NOMO-1 treated with dmso at 0.1 percent for 144 hours (cell line): ENCODE results near the gene TPP1.

ENCODE experiments used
- DNase-seq: peaks from one replicate; lab custom pipeline; 2025; ENCODE audit not compliant: unreplicated experiment; lab: John Stamatoyannopoulos, UW

Gene TPP1

GRCh38 chr11:6596239-6596877, 22.9 kb downstream of the TPP1 start:
- DNase-seq: no peak

GRCh38 chr11:6594142-6594768, 25.0 kb downstream of the TPP1 start:
- no peak for DNase-seq

DNA sequence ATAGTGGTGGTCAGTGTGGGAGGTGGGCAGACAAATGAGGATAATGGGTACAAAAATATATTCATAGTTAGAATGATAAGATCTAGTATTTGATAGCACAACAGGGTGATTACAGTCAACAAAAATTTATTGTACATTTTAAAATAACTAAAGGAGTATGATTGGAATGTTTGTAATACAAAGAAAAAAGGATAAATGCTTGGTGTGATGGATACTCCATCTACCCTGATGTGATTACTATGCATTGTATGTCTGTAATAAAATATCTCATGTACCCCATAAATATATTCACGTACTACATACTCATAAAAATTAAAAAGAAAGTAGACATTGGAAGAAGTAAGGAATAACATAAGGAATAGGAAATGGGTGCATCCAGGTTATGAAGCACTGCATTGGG, 31.2 kb downstream of the TPP1 start:
- no peak for DNase-seq

DNA sequence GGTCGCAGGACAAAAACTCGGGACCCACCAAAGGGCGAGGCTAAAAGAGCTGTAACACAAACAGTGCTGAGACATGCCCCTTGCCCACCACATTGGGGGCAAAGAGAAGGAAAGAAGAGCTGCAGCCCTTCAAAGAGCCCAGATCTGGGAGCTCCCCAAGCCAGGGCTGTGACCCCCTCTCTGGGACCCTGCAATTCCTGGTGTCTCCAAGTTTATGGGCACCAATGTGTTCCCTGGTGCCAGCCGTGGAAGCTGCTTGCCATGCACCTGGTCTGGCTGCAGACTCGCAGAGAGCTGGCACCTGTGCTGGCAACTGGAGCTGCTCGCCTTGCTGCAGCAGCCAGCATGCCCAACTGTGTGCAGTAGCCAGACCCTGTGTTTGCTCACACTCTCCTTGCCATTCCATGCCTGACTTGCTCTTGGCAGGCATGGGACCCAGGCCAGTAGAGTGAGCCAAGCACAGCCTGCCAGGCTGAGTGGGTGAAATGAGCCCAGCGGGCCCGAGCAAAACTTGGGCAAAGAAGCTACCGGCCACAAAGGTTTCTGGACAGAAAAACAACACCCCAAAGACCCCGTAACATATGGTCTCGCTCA, 31.8 kb downstream of the TPP1 start:
- DNase-seq: no peak

DNA sequence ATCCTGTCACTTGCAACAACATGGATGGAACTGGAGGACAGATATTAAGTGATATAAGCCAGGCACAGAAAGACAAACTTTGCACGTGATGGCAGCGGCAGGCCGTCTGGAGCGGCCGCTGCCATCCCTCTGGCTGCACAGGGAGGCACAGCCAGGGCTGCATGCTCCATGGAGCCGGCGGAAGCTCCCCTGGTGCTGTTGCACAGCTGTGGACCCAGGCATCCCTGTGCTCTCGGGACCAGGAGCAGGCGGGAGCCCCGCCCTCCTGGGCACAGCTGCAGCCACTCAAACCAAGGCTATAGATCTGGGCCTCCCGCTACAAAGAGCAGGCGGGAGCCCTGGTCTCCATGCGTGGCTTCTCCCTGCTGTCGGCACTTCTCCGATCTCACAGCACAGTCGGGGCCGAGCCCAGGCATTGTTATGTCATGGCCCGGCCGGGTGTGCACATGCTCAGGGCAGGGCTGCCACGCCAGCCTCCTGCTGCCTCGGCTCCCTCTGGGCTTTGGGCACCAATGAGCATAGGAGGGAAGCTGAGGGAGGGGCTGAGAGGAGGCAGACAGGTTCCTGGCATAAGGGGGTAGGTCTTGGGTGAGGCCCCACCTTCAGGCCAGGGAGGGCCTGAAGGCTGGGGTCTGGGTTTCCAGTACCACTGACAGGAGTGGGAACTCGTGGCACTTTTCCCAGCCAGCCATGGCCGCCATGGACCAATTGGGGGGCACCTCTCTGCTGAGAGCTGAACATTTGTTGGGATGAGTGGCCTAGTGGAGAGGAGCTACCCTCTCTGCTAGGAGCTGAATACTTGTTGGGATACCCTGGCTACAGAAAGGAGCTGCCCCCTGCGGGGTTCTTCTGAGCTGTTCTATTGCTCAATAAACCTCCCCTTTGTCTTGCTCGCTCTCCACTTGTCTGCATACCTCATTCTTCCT, 32.5 kb downstream of the TPP1 start:
- no peak for DNase-seq

DNA sequence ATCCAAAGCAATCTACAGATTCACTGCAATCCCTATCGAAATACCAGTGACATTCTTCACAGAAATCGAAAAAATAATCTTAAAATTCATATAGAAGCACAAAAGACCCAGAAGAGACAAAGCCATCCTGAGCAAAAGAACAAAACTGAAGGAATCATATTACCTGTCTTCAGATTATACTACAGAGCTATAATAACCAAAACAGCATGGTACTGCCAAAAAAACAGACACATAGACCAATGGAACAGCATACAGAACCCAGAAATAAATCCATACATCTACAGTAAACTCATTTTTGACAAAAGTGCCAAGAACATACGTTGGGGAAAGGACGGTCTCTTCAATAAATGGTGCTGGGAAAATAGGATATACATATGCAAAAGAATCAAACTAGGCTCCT, 34.7 kb downstream of the TPP1 start:
- no peak for DNase-seq

DNA sequence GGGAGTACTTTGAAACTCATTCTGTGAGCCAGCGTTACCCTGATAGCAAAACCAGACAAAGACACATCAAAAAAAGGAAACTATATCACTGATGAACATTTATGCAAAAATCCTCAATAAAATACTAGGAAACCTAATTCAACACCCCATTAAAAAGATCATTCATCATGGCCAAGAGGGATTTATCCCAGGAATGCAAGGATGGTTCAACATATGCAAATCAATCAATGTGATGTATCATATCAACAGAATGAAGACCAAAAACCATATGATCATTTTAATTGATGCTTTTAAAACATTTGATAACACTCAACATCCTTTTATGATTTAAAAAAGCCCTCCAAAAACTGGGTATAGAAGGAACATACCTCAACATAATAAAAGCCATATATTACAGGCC, 35.6 kb downstream of the TPP1 start:
- DNase-seq: no peak

DNA sequence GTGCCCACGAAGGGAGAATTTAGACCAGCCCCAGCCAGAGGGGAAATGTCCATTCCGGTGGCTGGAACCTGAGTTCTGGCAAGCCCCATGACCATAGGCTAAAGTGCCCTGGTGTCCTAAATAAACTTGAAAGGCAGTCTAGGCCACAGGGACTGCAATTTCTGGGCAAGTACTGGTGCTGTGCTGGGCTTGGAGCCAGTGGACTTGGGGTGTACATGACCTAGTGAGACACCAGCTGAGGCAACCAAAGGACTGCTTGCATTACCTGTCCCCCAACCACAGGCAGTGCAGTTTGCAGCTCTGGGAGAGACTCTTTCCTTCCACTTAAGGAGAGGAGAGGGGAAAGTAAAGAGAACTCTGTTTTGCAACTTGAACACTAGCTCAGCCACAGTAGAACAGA, 39.5 kb downstream of the TPP1 start:
- no peak for DNase-seq

- no peak for DNase-seq
Measured at GRCh38 chr11:6578134-6578533, 41.1 kb downstream of the TPP1 start.

DNA sequence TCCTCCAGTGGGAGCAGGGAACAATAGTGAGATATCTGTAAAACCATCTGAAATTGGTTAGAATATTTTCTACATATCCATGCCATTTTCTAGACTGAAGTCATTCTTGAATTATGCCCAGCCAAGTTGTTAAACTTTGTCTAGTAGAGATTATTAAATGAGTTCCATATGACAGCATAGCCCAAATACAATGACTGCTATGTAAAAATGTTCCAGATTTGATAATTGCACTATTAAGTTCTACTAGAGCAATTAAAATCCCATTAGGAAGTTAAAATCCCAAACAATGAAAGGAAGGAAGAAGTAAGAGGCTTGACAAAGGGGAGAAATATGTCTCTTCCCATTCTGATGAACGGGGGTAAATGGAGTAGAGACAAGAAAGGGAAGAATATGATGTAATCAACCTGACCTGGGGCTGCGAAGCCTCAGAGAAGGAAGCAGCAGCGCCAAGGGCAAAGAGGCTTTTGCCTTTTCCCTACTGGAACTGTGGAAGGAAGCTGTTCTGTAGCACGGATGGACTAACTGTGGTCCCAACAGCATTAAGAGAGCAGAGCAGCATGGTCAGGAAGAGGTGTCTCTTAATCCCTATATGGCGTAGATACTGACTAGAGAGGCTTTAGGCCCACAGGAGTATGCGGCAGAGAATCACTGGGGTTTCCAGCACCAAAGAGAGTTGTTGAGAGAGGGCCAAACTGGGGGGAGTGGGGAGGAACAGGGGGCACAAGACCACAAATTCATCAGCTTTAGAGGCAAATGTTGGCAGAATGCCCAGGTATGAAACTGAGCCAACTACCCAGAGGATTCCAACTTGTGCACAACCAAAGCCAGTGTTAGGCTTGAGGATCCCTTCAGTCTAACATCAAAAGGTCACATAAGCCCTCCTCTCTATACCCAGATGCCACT, 42.5 kb downstream of the TPP1 start:
- no peak for DNase-seq

GRCh38 chr11:6574816-6575715, 44.2 kb downstream of the TPP1 start:
- no peak for DNase-seq

GRCh38 chr11:6572215-6572614, 47.0 kb downstream of the TPP1 start:
- no peak for DNase-seq

DNA sequence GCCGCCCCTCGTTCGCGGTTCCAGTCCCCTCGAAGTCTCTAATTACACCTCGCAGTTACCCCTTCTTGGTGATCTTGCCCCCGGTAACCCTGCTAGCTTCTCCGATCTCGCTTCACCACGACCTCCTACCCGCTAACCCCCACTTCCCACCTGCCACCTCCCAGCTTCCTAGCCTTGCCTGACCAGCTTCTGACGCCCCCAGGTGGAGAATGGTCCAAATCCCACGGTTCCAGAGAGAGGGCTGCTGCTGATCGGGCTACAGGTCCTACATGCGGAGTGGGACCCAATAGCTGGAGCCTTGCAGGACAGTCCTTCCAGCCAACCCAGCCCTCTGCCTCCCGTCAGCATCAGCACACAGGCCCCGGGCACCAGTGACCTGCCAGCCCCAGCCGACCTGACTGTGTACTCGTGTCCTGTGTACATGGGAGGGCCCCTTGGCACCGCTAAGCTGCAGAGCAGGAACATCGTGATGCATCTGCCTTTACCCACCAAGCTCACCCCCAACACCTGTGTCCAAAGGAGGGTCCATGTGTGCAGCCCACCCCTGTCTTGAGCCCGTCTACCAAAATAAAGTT, 47.7 kb downstream of the TPP1 start:
- DNase-seq: no peak

DNA sequence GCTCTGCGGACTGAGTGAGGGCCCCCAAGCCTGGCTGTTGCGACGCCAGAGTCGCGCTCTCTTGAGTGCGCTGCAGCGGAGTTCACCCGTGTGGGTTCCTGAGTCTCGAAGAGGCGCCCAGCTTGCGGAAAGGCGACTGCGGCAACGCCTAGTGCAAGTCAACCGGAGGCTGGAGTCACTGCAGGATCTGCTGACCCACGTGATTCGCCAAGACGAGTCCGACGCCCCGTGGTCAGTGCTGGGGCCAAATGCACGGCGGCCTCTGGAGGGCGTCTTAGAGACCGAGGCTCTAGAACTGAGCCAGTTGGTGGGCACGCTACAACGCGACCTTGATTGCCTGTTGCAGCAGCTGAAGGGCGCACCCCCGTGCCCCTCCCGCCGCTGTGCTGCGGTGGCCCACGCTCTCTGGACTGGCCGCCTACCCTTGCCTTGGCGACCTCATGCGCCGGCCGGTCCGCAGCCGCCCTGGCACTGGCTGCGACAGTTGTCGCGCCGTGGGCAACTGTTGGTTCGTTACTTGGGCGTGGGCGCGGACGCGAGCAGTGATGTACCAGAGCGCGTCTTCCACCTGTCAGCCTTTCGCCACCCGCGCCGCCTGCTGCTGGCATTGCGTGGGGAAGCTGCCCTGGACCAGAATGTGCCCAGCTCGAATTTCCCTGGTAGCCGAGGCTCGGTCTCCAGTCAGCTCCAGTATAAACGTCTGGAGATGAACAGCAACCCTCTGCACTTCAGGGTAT, 48.4 kb downstream of the TPP1 start:
- DNase-seq: no peak

DNA sequence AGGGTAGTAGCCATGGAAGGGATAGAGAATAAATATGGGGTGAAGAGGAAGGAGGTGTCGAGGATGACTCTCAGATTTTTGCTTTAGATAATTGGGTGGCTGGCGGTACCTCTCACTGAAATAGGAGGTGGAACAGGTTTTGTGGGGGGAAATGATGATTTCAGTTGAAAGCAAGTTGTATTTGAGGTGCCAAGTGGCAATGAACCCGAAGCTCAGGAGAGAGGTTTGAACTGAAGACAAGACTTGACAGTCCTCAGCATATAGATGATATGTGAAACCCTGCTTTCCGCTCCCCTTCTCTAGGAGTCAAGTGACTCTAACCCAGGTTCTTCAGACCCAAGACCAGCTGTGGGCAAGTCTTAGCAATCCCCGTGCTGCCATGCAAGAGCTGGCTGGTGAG, 49.5 kb downstream of the TPP1 start:
- DNase-seq: no peak

DNA sequence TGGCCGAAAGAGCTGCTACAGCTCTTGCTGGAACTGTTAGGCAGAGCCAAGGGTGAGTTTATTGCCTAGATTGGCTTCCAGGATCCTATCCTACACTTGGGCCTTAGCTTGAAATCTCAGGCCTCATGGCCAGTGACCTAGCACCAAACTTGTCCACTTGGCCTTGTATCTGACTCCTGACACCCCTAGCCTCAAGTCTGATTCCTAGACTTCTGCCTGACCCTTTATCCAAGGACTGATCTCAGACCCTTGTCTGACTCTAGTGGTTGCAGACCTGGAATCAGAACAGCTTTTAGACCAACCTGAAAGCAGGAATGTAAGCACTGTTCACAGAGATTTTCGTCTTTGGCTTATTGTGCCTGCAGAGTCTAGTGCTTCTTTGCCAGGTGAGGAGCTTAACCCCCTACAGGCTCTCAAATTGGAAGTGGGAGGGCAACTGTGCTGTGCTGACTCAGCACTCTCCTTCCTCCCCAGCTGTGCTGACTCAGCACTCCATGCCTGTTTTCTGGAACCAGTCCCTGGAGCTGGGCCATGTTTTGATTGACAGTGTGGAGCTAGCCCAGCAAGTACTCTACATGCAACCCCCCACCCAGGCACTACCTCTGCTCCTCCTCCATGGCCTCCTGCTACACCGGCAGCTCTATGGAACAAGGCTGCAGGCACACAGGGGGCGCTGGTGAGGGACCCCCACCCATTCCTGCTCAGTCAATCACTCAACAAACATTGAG, 50.9 kb downstream of the TPP1 start:
- no peak for DNase-seq

- no peak for DNase-seq
Measured at GRCh38 chr11:6567371-6567745, 51.9 kb downstream of the TPP1 start.
